HepG2 (cell line): ENCODE measurements around the gene SRGAP3.

Experiments
- CEBPB ChIP-seq: IDR thresholded peaks from 2 replicates; pipeline ENCODE4 v1.6.1; 2011; ENCODE audit warnings: low read depth, low read length, improper control_type of control experiment, borderline replicate concordance
- EP300 ChIP-seq, 3 experiments: sonication (generic) in 1 of 3; formaldehyde crosslinking in 1 of 3; IDR thresholded peaks; 2 replicates each; pipeline versions ENCODE4 v1.5.1 to v1.6.1; 2011 to 2020; ENCODE audit warnings: low read depth in 2 of 3, low read length in 2 of 3, borderline replicate concordance in 1 of 3, improper control_type of control experiment in 1 of 3, mild to moderate bottlenecking in 1 of 3, missing genetic modification reagents in 1 of 3, moderate library complexity in 1 of 3
- FOSL1 ChIP-seq: sonication (generic); formaldehyde crosslinking; IDR thresholded peaks from 2 replicates; pipeline ENCODE4 v1.9.0; 2021; ENCODE audit warnings: missing genetic modification reagents, borderline replicate concordance
- TOE1 ChIP-seq: sonication (generic); formaldehyde crosslinking; IDR thresholded peaks from 2 replicates; pipeline ENCODE4 v1.4.0; 2020; ENCODE audit warnings: mild to moderate bottlenecking, missing genetic modification reagents
- ZNF232 ChIP-seq: sonication (generic); formaldehyde crosslinking; IDR thresholded peaks from 2 replicates; pipeline ENCODE4 v1.4.0; 2020; ENCODE audit warnings: missing genetic modification reagents, borderline replicate concordance
- ZNF234 ChIP-seq: sonication (generic); formaldehyde crosslinking; conservative IDR thresholded peaks from 2 replicates; pipeline ENCODE4 v1.5.1; 2020; ENCODE audit warnings: mild to moderate bottlenecking, missing genetic modification reagents
- TF ChIP-seq, protein P1 (sequence below): sonication (generic); formaldehyde crosslinking; IDR thresholded peaks from 2 replicates; pipeline ENCODE4 v1.4.0; 2020; ENCODE audit warnings: low read depth, mild to moderate bottlenecking, missing genetic modification reagents
- TF ChIP-seq, protein P2 (sequence below): sonication (generic); formaldehyde crosslinking; IDR thresholded peaks from 2 replicates; pipeline ENCODE4 v1.4.0; 2020; ENCODE audit warnings: missing genetic modification reagents
- TF ChIP-seq, protein P3 (sequence below): sonication (generic); formaldehyde crosslinking; IDR thresholded peaks from 2 replicates; pipeline ENCODE4 v1.5.0; 2020; ENCODE audit warnings: mild to moderate bottlenecking, missing genetic modification reagents, moderate library complexity

DNA sequence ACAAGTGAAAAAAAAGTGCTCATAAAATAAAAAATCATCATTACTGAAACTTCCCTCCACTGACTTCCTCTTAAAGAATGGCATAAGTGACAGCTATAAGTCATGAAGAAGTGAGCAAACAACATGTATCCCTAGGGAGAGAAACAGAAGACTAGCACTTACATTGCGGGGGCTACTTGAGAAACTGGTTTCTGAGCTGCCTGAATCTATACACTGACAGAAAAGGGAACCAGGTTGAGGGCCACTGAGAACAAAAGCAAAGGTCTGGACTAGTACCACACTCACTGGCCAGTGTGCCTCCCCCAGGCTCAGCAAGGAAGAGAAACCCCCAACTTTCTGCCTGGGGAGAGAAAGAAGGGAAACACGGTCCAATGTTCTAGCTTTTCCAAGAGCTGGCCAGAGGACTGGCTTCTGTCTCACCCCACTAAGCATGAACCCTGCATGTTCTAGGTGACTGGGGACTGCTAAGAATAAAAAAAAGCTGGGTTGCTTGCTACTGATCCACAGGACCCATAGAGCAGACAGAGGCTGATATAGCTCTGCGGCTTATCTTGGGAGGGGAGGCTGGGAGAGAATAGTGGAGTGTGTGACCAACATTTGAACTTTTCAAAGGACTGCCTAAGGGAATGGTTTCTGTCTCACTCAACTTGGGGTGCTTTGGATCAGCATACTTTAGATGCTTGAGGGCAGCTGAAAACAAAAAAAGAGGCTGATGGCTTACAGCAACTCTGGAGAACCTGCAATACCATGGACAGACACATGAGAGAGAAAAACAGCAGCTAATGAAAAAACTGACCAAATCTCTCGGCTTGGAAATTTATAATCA lies 294.3 kb downstream of the SRGAP3 start:
- TF ChIP-seq FOSL1 (CRISPR knock-in tag) (no peak), EP300 (IDR thresholded peaks at IDR 0.05; ENCODE audit: low read depth in 2 of 2, low read length in 2 of 2) (no peak), EP300 (CRISPR knock-in tag; IDR thresholded peaks at IDR 0.05; ENCODE audit: borderline replicate concordance) (no peak), ZNF232 (CRISPR knock-in tag) (no peak), CEBPB (no peak), TOE1 (no peak), ZNF234 (CRISPR knock-in tag) (no peak)
- TF ChIP-seq, protein P1, sequence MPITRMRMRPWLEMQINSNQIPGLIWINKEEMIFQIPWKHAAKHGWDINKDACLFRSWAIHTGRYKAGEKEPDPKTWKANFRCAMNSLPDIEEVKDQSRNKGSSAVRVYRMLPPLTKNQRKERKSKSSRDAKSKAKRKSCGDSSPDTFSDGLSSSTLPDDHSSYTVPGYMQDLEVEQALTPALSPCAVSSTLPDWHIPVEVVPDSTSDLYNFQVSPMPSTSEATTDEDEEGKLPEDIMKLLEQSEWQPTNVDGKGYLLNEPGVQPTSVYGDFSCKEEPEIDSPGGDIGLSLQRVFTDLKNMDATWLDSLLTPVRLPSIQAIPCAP (CRISPR knock-in tag): no peak
- TF ChIP-seq, protein P2, sequence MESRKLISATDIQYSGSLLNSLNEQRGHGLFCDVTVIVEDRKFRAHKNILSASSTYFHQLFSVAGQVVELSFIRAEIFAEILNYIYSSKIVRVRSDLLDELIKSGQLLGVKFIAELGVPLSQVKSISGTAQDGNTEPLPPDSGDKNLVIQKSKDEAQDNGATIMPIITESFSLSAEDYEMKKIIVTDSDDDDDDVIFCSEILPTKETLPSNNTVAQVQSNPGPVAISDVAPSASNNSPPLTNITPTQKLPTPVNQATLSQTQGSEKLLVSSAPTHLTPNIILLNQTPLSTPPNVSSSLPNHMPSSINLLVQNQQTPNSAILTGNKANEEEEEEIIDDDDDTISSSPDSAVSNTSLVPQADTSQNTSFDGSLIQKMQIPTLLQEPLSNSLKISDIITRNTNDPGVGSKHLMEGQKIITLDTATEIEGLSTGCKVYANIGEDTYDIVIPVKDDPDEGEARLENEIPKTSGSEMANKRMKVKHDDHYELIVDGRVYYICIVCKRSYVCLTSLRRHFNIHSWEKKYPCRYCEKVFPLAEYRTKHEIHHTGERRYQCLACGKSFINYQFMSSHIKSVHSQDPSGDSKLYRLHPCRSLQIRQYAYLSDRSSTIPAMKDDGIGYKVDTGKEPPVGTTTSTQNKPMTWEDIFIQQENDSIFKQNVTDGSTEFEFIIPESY (CRISPR knock-in tag): no peak
- TF ChIP-seq, protein P3, sequence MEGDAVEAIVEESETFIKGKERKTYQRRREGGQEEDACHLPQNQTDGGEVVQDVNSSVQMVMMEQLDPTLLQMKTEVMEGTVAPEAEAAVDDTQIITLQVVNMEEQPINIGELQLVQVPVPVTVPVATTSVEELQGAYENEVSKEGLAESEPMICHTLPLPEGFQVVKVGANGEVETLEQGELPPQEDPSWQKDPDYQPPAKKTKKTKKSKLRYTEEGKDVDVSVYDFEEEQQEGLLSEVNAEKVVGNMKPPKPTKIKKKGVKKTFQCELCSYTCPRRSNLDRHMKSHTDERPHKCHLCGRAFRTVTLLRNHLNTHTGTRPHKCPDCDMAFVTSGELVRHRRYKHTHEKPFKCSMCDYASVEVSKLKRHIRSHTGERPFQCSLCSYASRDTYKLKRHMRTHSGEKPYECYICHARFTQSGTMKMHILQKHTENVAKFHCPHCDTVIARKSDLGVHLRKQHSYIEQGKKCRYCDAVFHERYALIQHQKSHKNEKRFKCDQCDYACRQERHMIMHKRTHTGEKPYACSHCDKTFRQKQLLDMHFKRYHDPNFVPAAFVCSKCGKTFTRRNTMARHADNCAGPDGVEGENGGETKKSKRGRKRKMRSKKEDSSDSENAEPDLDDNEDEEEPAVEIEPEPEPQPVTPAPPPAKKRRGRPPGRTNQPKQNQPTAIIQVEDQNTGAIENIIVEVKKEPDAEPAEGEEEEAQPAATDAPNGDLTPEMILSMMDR (CRISPR knock-in tag): no peak
